ENCODE measurements around the gene TRAPPC5.

The TRAPPC5 gene

DNA sequence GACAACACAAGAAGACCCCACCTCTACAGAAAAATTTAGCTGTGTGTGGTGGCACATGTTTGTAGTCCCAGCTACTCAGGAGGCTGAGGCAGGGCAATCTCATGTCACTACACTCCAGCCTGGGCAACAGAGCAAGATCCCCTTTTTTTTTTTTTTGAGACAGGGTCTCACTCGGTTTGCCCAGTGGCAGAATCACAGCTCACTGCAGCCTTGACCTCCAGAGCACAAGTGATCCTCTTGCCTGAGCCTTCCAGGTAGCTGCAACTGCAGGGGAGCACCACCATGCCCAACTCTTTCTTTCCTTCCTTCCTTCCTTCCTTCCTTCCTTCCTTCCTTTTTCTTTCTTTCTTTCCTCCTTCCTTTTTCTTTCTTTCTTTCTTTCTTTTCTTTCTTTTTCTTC, 55.5 kb downstream of the TRAPPC5 start:
- Histone ChIP-seq H3K4me1 (ENCODE audit: control insufficient read depth, insufficient read depth, low read length, poor library complexity, severe bottlenecking) (no peaks in the 10 kb centered on the region), H3K4me3 (ENCODE audit: extremely low read depth, insufficient read depth, low read length, poor library complexity, severe bottlenecking) (no peak overlapping the region), H3K9me3 (ENCODE audit: control insufficient read depth, low read length) (no peaks in the 10 kb centered on the region), H3K36me3 (ENCODE audit: control insufficient read depth, insufficient read depth, low read length) (no peaks in the 10 kb centered on the region), H3K27ac (ENCODE audit: low read depth, low read length, severe bottlenecking) (no peak overlapping the region)
- 53 to 67% methylated on average over 1 of the region's 1 CpG for WGBS, 2 experiments (ENCODE audit: insufficient coverage in 2 of 2)

DNA sequence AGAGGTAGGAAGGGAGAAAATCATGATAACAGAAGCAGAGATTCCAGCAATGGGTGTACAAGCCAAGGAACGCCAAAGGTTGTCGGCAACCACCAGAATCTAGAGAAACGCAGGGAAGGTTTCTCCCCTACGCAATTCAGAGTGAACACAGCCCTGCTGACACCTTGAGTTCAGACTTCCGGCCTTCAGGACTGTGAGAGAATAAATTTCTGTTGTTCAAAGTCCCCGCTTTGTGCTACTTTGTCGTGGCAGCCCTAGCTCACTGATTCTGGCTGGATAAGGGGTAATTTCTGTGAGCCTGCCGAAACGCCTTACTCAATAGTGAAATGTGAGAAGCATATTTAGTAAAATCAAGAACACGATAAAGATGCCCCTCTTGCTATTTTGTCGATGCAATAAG, 56.6 kb downstream of the TRAPPC5 start:
- no peak overlapping the region for H3K27ac ChIP-seq (ENCODE audit: low read depth, low read length, severe bottlenecking)
- H3K9me3 ChIP-seq (ENCODE audit: control insufficient read depth, low read length) = no peaks in the 10 kb centered on the region
- 83% methylated on average over 11 of the region's 11 CpGs for WGBS, 2 experiments (ENCODE audit: insufficient coverage in 2 of 2)
- no peak overlapping the region for H3K4me3 ChIP-seq (ENCODE audit: extremely low read depth, insufficient read depth, low read length, poor library complexity, severe bottlenecking)
- H3K36me3 ChIP-seq (ENCODE audit: control insufficient read depth, insufficient read depth, low read length) = no peaks in the 10 kb centered on the region
- H3K4me1 ChIP-seq (ENCODE audit: control insufficient read depth, insufficient read depth, low read length, poor library complexity, severe bottlenecking) = no peaks in the 10 kb centered on the region

All from mesodermal cell (in vitro differentiated cells).